Measurements from ENCODE around the gene RXRG. TPM values are rescaled to one million over a fixed set of nuclear protein-coding genes. Genes with fewer than 3 reads are reported as not detected.

The RXRG gene
- polyA plus RNA-seq, 1 of the 3 experiments (the other 2 are of a cell fraction): not detected

- DNase-seq: no peak
- CTCF ChIA-PET: no interaction called here
These were observed 13.8 kb downstream of the RXRG start for GRCh38 chr1:165431079-165431478.

More at GRCh38 chr1:165431079-165431478, 13.8 kb downstream of the RXRG start:
- no peak overlapping the region for H3K9ac ChIP-seq
- H3F3A ChIP-seq (replicated peaks; ENCODE audit: insufficient read depth): no peaks in the 10 kb centered on the region
- TF ChIP-seq RAD21 (IDR thresholded peaks at IDR 0.05; ENCODE audit: low read length) (no peak), MEF2A (IDR thresholded peaks at IDR 0.05; ENCODE audit: borderline replicate concordance, low read depth) (no peak), SMC3 (IDR thresholded peaks at IDR 0.05; ENCODE audit: low read depth, low read length) (no peak), FOXM1 (IDR thresholded peaks at IDR 0.05; ENCODE audit: low read depth) (no peak), ELF1 (IDR thresholded peaks at IDR 0.05) (no peak), RCOR1 (IDR thresholded peaks at IDR 0.05; ENCODE audit: low read length) (no peak), SIN3A (IDR thresholded peaks at IDR 0.05; ENCODE audit: borderline replicate concordance, low read depth, low read length) (no peak), GATA2 (CRISPR knock-in tag; IDR thresholded peaks at IDR 0.05) (no peak), IRF3 (IDR thresholded peaks at IDR 0.05; ENCODE audit: low read depth, low read length) (no peak), PBX3 (IDR thresholded peaks at IDR 0.05) (no peak), EZH2phosphoT487 (IDR thresholded peaks at IDR 0.05; ENCODE audit: borderline replicate concordance, low read depth) (no peak), TCF12 (IDR thresholded peaks at IDR 0.05) (no peak), CHD2 (IDR thresholded peaks at IDR 0.05; ENCODE audit: low read length, partially characterized antibody) (no peak)
- TF ChIP-seq, protein P1, sequence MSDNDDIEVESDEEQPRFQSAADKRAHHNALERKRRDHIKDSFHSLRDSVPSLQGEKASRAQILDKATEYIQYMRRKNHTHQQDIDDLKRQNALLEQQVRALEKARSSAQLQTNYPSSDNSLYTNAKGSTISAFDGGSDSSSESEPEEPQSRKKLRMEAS (IDR thresholded peaks at IDR 0.05; ENCODE audit: low read depth): no peak
- TF ChIP-seq, protein P2, sequence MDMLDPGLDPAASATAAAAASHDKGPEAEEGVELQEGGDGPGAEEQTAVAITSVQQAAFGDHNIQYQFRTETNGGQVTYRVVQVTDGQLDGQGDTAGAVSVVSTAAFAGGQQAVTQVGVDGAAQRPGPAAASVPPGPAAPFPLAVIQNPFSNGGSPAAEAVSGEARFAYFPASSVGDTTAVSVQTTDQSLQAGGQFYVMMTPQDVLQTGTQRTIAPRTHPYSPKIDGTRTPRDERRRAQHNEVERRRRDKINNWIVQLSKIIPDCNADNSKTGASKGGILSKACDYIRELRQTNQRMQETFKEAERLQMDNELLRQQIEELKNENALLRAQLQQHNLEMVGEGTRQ (IDR thresholded peaks at IDR 0.05; ENCODE audit: borderline replicate concordance, low read depth, low read length): no peak
- TF ChIP-seq, protein P3, sequence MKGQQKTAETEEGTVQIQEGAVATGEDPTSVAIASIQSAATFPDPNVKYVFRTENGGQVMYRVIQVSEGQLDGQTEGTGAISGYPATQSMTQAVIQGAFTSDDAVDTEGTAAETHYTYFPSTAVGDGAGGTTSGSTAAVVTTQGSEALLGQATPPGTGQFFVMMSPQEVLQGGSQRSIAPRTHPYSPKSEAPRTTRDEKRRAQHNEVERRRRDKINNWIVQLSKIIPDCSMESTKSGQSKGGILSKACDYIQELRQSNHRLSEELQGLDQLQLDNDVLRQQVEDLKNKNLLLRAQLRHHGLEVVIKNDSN (IDR thresholded peaks at IDR 0.05; ENCODE audit: borderline replicate concordance, low read depth): no peak
- H3K27me3 ChIP-seq (ENCODE audit: insufficient read depth): no peaks in the 10 kb centered on the region
- H3K36me3 ChIP-seq (replicated peaks in 1 of 2; ENCODE audit: control insufficient read depth in 1 of 2, insufficient read depth in 2 of 2, low read length in 1 of 2): no peaks in the 10 kb centered on the region
- H3K4me2 ChIP-seq: no peak overlapping the region
- POLR2A ChIA-PET: no interaction called here
- WGBS (ENCODE audit: low lambda C conversion rate): 19% methylated on average over 4 of the region's 4 CpGs
- no peak overlapping the region for H2AFZ ChIP-seq (ENCODE audit: low read depth)
- no peaks in the 10 kb centered on the region for H3K4me1 ChIP-seq (ENCODE audit: control insufficient read depth in 1 of 2, insufficient read depth in 2 of 2, low read depth in 1 of 2, low read length in 1 of 2)
- H4K20me1 ChIP-seq (ENCODE audit: insufficient read depth): no peaks in the 10 kb centered on the region
- no peaks in the 10 kb centered on the region for H3K79me2 ChIP-seq (ENCODE audit: insufficient read depth)
- H3K4me3 ChIP-seq (ENCODE audit: low read depth in 2 of 2, low read length in 1 of 2): no peak overlapping the region
- no peaks in the 10 kb centered on the region for H3K9me3 ChIP-seq
- no peaks in the 10 kb centered on the region for H3K9me2 ChIP-seq
- no peak overlapping the region for H3K27ac ChIP-seq (ENCODE audit: low read depth in 2 of 2, low read length in 1 of 2)
